Measurements from ENCODE around the gene LGALS12.
"Not testable (repeated sequence)": the region's sequence is repeated elsewhere in the genome, so short reads cannot be mapped to it uniquely, and the experiment has no call there.

LGALS12 gene

GRCh38 chr11:63506876-63507275 lies 992 bp downstream of the LGALS12 start:
- DNase-seq, result no peak

- no peak for DNase-seq
Measured at GRCh38 chr11:63507511-63507910, 1.6 kb downstream of the LGALS12 start.

- DNase-seq, result no peak
Measured at GRCh38 chr11:63508009-63508408, 2.1 kb downstream of the LGALS12 start.

GRCh38 chr11:63508745-63509144 lies 2.9 kb downstream of the LGALS12 start:
- no peak for DNase-seq

- no peak for DNase-seq
Measured at GRCh38 chr11:63510360-63511047, 4.6 kb downstream of the LGALS12 start.

GRCh38 chr11:63511048-63511748 lies 5.3 kb downstream of the LGALS12 start:
- DNase-seq, result no peak

- DNase-seq, result no peak
Measured at GRCh38 chr11:63512816-63513215, 6.9 kb downstream of the LGALS12 start.

- DNase-seq, result no peak
Measured at GRCh38 chr11:63516109-63516508, 10.2 kb downstream of the LGALS12 start.

- DNase-seq, result no peak
Measured at GRCh38 chr11:63517156-63517555, 11.3 kb downstream of the LGALS12 start.

- no peak for DNase-seq
Measured at GRCh38 chr11:63518548-63518947, 12.7 kb downstream of the LGALS12 start.

- no peak for DNase-seq
Measured at GRCh38 chr11:63520606-63521170, 14.8 kb downstream of the LGALS12 start.

- no peak for DNase-seq
Measured at GRCh38 chr11:63521896-63522295, 16.0 kb downstream of the LGALS12 start.

GRCh38 chr11:63523151-63523550 lies 17.3 kb downstream of the LGALS12 start:
- DNase-seq, result no peak

GRCh38 chr11:63527667-63528066 lies 21.8 kb downstream of the LGALS12 start:
- DNase-seq, result no peak

GRCh38 chr11:63528156-63528555 lies 22.3 kb downstream of the LGALS12 start:
- DNase-seq, result not testable (repeated sequence)

GRCh38 chr11:63528729-63529278 lies 22.9 kb downstream of the LGALS12 start:
- not testable (repeated sequence) for DNase-seq

GRCh38 chr11:63529373-63529772 lies 23.5 kb downstream of the LGALS12 start:
- DNase-seq, result not testable (repeated sequence)

- no peak for DNase-seq
Measured at GRCh38 chr11:63530021-63530420, 24.1 kb downstream of the LGALS12 start.

GRCh38 chr11:63531074-63531792 lies 25.3 kb downstream of the LGALS12 start:
- DNase-seq, result peak; percentile 47

- no peak for DNase-seq
Measured at GRCh38 chr11:63532117-63532516, 26.2 kb downstream of the LGALS12 start.

GRCh38 chr11:63532799-63533475 lies 27.1 kb downstream of the LGALS12 start:
- no peak for DNase-seq

GRCh38 chr11:63534076-63534475 lies 28.2 kb downstream of the LGALS12 start:
- no peak for DNase-seq
